ENCODE data around the gene PGA5.
"Not testable (repeated sequence)": the region's sequence is repeated elsewhere in the genome, so short reads cannot be mapped to it uniquely, and the experiment has no call there.

DNA sequence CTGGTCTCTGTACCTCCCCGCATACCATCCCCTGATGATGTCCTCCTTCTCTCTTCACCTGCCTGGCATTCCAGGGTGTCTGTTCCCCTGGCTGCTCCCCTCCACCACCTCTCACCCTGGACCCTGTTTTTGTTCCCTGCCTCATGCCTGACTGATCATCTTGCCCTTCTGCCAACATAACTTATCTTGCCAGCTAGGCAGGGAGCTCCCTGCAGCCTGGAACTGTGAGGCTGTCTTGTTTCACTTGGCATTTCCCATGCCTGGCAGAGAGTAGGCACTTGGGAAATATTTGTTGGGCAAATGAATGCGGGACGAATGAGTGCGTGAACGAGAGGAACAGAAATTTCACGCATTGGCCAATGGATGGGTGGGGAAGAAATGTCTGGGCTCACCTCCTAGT is 30.3 kb upstream of the PGA5 start:
- TF ChIP-seq POLR2A (IDR thresholded peaks at IDR 0.05); POLR2AphosphoS5 (IDR thresholded peaks at IDR 0.05); CTCF (IDR thresholded peaks at IDR 0.05 in 8 of 11, conservative IDR thresholded peaks at IDR 0.05 in 3 of 11): not testable (repeated sequence)

Data from spleen (tissue), 7 donors.